Stimulated activated CD4-positive, alpha-beta T cell treated with anti-CD3 and anti-CD28 coated beads, Interleukin-1b, Interleukin-23, amount 100 ng/mL, for 1 hour (primary cell): ENCODE measurements around the gene WNK4.
A peak's percentile ranks its signal among the peaks of the same experiment; 100 is the strongest.

Experiments used
- DNase-seq, 2 donors: peaks; one replicate each; pipeline ENCODE4 v3.0.0-alpha.2; 2020; ENCODE audit warnings: low read depth in 2 of 2

WNK4 gene

GRCh38 chr17:42772945-42773289 lies 7.5 kb upstream of the WNK4 start:
- DNase-seq = no peak

DNA sequence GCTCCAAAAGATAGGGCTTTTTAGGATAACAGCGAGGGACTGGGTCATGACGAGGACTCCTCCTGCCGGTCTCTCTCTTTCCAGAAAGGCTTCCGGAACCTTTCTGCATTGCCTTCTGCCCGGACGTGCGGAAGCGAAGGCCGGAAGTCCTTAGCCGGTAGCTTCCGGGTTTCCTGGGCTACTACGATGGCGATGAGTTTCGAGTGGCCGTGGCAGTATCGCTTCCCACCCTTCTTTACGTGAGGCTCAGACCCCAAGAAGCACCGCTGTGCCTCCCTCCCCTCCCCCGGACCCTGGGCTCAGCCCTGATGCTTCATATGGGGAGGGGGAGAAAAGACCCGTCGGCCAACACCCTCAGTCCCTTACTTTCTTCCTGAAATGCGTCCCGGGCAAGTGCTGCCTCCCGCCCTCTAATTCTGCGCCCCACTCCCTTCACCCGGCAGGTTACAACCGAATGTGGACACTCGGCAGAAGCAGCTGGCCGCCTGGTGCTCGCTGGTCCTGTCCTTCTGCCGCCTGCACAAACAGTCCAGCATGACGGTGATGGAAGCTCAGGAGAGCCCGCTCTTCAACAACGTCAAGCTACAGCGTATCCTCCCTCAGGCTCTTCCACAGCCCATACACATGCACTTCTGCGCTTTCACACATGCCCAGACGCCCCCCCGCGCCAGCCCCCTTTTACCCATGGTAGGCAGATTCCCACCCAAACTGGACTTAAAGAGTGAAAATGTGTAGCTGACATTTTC lies 6.9 kb upstream of the WNK4 start, which contains the start of gene VPS25:
TSS of gene VPS25 (plus strand) at position 160 of the 746 bp plus-strand sequence. CDS start at position 187, 27 bp downstream.
- peak; percentile 44 to 54 for DNase-seq

- no peak for DNase-seq
These were observed 6.2 kb upstream of the WNK4 start for GRCh38 chr17:42774066-42774745.

DNA sequence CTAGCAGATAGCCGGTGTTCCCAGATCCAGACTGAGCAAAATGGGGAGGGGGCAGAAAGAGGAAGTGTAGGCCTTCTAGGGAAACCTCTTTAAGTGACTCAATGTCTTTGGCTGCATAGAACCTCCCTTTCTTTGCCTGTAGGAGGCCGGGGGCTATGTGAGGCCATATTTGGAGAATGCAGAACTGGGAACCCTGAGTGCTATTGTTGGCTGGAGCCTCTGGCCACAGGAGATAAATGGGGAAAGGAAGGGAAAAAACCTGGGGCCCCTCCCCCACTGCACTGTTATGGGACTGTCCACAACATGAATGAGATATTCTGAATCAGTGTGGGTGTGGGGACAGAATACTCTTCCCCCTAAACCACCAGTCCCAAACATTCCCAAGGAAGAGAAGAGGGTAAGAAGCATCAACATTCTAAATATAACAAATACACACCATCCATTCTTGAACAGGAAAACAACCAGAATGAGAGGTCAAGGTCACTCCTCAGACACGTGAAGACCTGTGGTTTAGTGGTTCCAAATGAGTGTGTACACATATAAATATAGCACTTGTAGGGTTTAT lies 4.8 kb upstream of the WNK4 start:
- no peak for DNase-seq

- no peak for DNase-seq
These were observed 1.8 kb upstream of the WNK4 start for GRCh38 chr17:42778570-42778969.

GRCh38 chr17:42779304-42779935 lies 990 bp upstream of the WNK4 start:
- no peak for DNase-seq

DNA sequence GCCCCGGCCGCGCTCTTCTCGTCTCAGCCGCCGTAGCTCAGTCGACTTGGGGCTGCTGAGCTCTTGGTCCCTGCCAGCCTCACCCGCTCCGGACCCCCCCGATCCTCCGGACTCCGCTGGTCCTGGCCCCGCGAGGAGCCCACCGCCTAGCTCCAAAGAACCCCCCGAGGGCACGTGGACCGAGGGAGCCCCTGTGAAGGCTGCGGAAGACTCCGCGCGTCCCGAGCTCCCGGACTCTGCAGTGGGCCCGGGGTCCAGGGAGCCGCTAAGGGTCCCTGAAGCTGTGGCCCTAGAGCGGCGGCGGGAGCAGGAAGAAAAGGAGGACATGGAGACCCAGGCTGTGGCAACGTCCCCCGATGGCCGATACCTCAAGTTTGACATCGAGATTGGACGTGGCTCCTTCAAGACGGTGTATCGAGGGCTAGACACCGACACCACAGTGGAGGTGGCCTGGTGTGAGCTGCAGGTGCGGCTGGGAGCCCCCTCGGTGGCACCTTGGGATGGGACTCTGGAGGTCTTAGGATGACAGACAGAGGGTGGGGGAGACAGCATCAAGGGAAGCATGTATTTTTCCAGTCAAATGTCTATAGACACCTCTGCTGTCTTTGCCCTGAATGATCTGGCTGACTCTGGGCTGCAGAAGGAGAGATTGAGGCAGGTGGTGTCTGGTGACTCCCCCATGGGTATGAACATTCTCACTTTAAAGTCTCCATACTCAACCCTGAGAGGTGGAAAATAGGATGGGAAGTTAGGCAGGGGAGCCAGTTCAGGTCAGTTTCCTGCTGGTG lies 635 bp downstream of the WNK4 start:
- DNase-seq = no peak

DNA sequence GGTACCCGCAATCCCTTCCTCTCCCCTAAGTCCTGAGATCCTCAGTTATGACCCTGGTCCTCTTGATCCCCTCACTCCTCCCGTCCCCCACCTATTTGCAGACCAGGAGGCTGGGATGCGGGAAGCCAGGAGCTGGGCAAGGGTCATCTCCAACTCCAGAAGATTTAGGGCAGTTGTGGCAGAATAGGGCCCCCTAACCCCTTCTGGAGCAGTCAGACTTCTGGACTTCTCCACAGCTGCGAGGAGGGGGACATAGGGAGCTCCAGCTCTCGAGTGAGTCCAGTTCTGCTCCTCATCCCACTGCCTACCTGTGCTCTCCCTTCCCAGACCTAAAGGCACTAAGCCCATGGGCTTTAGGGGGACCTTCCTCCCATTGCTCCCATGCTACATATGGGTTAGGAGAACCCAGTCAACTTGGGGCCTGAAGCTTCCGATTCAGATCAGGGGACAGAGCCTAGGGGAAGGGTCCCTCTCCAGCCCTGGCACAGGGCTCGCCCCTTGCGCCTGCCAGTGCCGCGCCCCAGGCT lies 1.3 kb downstream of the WNK4 start:
- DNase-seq = no peak

GRCh38 chr17:42782166-42783061 lies 2.0 kb downstream of the WNK4 start:
- DNase-seq = no peak

GRCh38 chr17:42783062-42783790 lies 2.8 kb downstream of the WNK4 start:
- no peak for DNase-seq

DNA sequence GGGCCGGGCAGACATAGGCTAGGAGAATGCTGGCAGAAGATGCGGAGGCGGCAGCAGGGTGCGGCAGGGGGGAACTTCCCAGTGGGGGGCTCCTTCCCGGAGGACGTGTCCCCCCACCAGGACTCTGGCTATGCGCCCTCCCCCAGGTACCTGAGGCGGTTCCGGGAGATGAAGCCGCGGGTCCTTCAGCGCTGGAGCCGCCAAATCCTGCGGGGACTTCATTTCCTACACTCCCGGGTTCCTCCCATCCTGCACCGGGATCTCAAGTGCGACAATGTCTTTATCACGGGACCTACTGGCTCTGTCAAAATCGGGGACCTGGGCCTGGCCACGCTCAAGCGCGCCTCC lies 3.4 kb downstream of the WNK4 start:
- no peak for DNase-seq

GRCh38 chr17:42784409-42784808 lies 4.0 kb downstream of the WNK4 start:
- DNase-seq = no peak

DNA sequence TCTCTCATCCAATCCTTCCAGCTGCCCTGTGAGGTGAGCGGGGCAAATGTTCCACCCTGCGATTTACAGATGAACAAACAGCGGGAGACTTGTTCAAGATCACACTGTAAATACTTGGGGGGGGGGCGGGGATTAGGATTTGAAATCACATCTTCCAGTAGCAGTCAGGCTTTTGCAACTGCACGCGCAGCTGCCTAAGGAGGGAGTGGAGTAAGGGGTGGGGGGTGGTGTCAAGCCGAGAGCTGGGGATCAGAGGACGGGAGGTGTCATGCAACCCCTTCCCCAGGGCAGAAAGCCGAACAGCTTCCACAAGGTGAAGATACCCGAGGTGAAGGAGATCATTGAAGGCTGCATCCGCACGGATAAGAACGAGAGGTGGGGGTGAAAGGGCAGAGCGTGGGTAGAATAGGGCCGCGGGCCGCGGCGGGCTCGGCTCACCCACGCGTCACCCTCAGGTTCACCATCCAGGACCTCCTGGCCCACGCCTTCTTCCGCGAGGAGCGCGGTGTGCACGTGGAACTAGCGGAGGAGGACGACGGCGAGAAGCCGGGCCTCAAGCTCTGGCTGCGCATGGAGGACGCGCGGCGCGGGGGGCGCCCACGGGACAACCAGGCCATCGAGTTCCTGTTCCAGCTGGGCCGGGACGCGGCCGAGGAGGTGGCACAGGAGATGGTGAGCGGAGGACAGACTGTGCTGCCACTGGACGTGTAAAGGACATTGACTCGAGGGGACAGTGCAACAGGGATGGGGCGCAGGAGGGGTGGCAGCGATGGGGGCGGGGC lies 4.6 kb downstream of the WNK4 start:
- DNase-seq = no peak

DNA sequence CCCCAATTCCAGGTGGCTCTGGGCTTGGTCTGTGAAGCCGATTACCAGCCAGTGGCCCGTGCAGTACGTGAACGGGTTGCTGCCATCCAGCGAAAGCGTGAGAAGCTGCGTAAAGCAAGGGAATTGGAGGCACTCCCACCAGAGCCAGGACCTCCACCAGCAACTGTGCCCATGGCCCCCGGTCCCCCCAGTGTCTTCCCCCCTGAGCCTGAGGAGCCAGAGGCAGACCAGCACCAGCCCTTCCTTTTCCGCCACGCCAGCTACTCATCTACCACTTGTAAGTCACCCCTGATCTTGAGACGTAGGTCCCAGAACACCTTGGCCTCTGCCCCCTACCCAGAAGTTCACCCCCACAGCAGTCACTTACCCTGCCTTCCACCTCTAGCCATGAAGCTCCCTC lies 6.9 kb downstream of the WNK4 start:
- DNase-seq = no peak

DNA sequence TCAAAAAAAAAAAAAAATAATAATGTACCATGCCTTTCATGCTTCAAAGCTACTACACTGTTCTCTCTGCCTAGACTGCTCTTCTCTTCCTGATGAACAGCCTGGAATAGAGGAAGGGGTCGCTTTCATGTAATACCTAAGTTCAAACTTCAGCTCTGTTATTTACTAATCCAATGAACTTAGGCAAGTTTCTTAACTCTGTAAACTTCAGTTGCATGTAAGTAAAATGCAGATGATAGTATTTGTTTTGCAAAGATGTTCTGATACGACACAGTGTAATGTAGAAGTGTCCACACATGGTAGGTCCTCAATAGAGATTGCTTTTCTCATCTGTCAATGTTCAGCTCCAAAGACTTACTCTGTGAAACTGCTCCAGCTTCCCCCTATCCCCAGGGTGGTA lies 11.5 kb downstream of the WNK4 start:
- no peak for DNase-seq

DNA sequence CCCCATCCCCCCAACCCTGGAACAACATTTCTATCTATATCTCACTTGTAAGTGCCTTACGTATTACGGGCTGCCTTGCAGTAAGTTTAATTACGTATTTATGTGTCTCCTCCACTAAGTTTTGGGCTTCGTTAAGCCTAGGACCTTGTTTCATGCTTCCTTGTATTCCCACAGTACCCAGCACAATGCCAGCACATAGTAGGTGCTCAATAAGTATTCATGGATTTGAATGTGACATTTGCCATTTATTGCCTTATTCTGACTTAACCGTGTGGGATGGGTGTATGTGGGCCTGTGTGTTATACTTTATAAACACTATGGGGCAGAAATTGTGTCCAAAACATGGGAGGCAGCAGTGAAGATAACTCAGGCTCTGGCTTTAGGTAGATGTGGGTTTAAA lies 12.1 kb downstream of the WNK4 start:
- DNase-seq = no peak

DNA sequence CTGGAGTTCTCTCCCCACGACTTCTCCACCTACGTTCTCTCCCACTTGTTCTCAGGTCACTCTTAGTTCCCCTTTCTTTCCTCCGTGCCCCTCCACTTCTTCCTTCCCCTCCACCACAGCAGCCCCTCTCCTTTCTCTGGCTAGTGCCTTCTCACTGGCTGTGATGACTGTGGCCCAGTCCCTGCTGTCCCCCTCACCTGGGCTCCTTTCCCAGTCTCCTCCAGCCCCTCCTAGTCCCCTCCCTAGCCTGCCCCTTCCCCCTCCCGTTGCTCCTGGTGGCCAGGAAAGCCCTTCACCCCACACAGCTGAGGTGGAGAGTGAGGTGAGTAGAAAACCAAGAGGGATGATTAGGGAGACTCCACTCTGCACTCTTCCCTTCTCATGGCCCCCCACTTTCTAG lies 14.7 kb downstream of the WNK4 start:
- no peak for DNase-seq

- no peak for DNase-seq
These were observed 15.1 kb downstream of the WNK4 start for GRCh38 chr17:42795465-42795864.

DNA sequence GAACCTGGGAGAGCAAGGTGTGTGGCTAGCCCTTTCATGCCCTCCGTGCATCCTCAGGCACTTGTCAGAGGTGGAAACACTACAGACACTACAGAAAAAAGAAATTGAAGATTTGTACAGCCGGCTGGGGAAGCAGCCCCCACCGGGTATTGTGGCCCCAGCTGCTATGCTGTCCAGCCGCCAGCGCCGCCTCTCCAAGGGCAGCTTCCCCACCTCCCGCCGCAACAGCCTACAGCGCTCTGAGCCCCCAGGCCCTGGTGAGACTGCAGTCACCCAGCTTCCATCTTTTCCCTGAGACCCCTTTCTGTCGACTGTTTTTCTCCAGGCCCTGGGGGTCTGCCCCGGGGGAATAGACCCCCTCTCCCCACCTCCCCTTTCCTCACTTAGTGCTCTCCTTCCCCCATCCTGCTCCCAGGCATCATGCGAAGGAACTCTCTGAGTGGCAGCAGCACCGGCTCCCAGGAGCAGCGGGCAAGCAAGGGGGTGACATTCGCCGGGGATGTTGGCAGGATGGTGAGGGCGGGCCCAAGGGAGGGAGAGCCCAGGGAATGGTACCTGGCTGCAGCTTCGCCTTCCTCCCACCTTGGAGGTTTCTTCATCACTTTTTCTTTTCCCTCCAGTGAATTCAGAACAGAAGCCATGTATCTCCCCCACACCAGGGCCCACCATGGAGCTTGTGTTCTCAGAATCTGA lies 15.8 kb downstream of the WNK4 start:
- DNase-seq = no peak
